NCI-H1092 (cell line): Measurements from ENCODE around the gene CAMKK1.

ENCODE experiments used
- DNase-seq: peaks from one replicate; lab custom pipeline; 2025; lab: John Stamatoyannopoulos, UW

The CAMKK1 gene

DNA sequence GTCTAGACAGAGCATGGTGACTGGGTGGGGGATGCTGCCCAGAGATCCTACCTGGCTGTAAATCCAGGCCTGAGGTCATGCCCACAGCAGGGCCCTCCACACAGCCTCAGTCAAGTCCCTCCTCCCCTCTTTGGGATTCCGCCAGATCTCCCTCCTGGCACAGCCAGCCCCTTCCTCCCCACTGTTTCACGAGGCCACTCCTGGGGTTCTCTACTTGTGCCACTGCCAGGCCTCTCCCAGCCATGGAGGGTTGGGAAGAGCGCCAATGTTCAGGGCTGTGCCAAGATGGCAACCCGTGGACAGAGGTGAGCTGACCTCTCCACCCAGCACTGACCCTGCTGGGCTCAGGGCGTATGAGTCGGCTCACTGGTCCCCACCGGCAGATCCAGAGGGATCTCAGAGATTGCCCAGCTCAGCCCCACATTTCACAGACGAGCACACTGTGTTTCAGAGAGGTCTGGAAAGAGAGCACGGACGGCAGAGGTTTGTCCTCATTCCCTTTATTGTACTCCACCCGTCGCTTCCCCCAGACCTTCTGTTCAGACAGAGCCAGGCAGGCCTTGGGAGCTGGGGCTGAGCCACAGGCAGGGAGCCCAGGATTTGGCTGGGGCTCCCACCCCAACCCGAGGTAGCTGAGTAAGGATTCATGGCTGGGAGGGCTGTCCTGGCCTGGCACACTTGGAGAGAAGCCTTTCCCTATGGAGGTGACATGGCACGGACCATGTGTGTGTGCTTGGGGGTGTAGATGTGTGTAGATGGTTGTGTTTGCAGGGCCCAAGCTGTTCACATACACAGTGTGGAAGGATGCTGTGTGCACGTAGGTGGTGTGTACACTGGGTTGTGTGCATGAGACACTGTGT lies 3.5 kb upstream of the CAMKK1 start:
- peak; percentile 46 for DNase-seq

DNA sequence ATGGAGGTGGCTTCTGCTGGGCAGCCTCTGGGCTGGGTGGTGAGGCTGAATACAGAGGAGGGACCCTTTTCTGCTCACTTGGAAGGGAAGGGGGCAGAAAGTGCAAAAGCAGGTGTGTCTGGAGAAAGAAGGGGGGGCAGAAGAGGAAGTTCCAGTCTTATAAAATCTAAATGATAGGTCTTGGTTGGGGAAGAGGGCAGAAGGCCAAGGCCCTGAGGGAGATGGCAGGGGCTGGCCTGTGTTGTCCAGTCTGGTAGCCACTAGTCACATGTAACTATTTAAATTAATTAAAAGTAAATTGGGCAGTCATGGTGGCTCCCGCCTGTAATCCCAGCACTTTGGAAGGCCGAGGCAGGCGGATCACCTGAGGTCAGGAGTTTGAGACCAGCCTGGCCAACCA lies 2.5 kb upstream of the CAMKK1 start:
- DNase-seq, result no peak

DNA sequence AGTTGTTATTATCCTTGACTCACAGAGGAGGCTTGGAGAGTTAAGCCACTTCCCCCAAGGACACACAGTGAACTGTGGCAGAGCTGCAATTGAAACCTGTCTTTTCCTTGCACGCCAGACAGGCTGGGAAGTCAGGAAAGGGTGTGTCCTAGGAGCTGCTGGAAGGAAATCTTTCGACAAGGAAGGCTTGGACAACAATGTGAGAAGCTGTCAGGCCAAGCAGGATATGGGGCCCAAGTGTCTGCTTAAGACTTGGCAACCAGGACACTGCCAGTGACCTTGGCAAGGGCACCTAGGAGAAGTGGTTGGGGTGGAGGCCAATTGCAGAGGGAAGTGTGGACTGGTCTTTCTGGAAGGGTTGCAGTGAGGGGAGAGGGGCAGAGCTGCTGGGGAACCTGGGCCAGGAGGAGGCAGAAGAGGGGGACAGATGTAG lies 2.1 kb upstream of the CAMKK1 start:
- no peak for DNase-seq

DNA sequence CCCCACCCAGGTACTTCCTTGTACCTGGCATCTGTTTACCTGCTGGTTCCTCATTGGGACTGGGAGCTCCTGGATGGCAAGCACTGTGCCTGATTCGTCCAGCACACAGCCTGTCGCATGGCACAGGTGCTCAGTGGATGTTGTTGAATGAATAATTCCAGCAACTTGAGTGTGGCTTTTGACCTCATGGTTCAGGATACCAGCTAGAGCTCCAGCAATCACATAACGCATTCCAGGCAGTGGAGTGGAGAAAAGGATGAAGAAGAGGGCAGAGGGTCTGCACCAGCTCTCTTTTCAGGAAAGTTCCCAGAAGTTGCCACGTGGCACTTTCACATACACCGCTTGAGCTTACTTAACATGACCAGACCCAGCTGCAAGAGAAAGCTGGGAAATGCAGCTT lies 1.3 kb upstream of the CAMKK1 start:
- no peak for DNase-seq

DNA sequence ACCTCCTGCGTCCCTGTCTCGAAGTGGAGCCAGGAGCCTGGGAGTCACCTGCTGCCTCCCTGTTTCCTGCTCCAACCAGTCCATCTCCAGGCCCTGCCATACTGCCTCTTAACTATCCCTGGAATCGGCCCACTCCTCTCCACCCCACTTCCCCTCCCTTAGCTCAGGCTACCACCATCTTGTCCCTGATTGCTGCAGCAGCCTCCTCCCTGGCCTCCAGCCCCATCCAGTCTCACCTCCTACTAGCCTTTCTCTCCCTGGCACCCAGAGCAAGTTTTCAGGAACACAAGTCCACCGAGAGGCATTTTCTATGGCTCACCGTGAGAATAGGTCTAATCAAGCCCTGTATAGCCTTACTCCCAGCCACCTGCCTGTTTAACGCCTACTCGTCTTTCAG lies 865 bp upstream of the CAMKK1 start:
- DNase-seq, result no peak

DNA sequence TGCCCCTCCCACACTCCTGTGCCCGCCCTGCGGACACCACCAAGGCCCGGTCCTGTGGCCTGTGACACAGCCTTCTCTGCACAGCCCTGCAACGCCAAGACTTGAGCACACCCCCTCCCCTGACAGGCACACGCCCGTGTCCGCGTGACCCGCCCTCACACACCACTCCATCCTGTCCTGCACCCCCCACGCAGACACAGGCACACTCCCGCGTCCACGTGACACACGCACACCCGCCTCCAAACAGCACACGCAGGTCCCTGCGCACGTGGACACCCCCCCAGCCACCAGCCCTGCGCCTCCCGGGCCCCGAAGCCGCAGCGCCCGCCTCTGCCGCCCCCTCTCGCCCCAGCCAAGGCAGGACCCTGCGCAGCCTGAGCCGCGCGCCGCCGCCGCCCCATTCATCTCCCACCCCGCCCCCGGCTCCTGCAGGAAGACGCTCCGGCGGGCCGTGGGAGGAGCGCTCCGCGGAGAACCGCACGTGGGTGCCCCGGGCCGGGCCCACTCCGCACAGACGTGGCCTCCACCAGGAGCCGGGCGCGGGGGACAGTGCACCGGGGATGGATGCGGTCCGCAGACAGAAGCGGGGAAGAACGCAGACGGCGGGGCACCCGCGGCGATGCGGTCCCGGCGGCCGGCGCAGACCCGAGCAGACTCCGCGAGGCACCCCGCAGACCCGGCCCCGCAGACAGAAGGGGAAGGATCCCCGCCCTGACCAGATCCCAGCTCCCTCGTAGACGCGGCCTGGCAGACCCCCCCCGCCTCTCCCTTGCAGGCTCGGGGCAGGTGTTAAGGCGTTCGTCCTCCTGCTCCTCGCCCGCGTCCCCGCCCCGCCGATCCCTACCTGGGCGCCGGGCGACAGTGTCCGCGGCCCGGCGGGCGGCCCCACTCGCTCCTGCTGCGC lies 506 bp downstream of the CAMKK1 start:
- no peak for DNase-seq

DNA sequence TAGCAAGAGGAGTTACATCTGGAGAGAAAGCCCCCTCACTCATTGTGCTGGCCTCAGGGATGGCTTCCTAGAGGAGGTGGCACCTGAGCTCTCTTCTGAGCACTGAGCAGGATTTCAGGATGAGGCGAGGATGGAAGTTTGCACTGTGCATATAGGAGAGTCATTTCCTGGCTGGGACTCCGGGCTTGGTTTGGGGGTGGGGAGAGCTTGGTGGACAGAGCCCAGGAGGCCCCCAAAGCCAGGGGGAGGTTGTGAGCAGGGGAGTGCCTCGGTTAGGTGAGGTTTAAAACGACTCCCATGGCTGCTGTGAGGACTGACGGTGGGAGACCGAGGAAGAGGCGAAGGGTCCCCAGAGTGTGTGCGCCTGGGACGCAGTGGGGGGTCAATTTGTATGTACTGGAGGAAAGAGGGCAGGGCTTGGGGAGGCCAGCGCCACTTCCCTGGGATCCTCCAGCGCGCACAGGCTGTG lies 1.2 kb downstream of the CAMKK1 start:
- DNase-seq, result no peak

DNA sequence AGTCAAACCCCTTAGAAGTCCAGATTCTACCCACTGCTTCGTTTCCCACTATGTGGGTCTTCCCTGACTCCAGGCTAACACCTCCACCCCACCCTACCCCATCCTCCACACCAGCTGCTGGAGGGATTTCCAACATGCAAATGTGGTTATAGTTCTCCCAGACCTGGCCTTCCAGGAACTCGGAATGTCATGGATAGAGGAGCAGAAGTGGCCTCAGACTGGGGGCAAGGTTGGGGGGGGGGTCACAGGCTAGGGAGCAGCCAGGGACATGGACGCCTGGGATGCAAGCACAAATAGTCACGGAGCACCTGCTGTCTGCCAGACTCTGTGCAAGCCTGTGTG lies 2.0 kb downstream of the CAMKK1 start:
- DNase-seq, result no peak

DNA sequence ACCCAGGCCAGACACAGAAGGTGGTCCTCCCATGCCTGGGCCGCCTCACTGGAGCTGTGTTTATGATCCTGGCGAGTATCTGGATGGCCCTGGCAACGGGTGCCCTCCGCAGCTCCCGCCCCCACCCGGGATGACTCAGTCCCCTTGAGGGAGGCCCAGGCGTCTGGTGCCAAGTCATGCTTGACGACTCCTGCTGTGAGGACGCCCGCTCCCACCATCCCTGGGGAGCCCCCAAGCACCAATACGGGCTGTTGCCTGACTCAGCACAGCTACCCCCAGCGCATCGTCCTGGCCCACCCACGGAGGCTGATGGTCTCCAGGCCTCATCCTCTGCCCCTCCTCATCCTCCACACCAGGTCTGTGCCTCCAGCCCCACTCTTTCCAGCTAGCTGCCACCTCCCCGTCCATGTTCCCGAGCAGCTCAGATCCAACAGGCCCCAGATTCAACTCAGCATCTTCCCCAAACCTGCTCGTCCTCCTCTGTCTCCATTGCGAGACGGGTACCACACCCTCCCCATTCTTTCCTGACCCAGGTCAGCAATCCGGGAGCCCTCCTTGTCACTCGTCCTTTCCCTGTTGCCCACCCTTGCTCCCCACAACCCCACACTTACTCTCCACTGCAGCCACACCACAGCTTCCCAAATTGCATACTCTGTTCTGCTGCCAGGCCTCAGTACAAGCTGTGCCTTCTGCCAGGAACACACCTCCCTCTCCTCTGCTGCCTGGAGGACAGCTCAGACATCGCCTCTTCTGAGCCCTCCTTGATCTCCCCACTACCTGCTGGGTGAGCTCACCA lies 2.6 kb downstream of the CAMKK1 start:
- DNase-seq, result peak; percentile 84

DNA sequence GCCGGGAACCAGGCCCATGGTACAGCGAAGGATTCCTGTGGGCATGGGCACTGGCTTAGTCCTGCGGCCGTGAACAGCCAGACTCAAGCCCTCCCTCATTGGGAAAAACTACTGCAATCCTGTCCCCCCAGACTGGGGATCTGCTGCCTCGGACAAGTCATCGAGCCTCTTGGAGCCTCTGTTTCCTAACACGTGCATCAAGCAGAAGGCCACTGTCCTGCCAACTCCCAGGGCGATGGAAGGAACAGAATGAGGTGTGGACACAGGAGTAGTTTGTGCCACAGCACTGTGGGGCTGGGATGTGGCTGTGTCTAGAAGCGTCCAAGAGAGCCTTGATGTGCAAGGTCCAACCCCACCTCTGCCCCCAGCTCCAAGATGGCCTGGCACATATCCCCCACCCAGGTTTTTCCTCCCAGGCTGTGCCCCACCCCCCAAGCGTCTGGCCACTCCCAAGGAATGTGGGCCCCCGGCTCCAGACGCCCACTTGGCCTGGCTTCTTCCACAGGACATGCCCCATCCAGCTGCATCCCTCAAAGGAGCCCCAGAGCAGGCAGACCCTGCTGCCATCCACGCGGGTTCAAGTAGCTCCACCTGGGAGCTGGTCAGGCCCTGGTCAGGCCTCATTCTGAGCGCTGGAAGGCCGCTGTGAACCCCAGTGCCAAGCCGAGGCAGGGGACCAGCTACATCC lies 3.4 kb downstream of the CAMKK1 start:
- no peak for DNase-seq

DNA sequence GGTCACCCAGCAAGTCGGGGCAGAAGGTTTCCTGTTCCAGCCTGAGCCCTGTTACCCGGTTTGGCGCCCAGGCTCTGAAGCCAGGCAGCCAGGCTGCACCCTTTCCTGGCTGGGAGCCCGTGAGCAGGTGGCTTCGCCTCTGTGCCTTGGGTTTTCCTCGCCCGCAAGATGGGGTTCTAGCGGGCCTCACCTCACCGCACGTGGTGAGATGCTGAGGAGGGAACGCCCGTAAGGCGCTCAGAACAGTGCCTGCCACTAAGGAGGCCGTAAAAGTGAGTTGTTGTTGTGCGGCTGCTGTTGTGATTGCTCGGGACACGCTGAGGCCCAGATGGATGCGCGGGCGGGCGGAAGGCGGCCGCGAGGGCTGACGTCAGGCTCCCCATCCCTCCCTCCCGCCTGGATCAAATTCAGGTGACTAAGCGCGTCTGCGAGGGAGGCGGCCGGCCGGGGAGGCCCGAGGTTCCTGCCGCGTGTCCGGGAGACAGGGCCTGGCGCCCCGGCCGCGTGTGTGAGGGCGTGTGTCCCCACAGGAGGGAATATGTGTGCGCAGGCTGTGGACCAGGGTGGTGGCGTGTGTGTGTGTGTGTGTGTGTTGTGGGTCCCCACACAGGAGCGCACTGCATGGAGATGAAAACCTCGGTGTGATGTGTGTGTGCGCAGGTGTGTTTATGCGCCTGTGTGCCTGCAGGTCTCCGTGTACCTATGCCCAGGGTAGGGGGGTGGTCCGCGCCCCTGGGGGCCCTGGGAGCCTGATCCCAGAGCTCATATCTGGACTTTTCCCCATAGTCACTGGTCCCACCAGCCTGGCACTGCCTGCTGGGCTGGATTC lies 4.3 kb downstream of the CAMKK1 start:
- peak; percentile 65 for DNase-seq

DNA sequence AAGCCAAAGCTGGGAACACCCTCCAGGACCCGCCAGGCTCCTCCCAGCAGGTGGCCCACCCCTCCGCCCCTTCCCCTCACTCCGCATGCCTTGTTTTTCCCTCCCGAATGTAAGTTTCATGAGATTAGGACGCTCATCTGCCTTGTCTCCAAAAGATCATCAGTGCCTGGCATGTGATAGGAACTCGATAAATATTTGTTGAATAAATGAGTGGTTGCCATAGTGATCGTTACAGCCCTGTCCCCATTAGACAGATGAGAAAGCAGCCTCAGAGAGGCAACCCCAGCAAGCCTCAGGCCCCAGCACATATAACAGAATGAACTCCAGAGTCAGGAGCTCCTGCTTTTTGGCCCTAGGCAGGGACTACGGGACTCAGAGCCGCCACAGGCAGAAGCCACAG lies 5.0 kb downstream of the CAMKK1 start:
- DNase-seq, result no peak

DNA sequence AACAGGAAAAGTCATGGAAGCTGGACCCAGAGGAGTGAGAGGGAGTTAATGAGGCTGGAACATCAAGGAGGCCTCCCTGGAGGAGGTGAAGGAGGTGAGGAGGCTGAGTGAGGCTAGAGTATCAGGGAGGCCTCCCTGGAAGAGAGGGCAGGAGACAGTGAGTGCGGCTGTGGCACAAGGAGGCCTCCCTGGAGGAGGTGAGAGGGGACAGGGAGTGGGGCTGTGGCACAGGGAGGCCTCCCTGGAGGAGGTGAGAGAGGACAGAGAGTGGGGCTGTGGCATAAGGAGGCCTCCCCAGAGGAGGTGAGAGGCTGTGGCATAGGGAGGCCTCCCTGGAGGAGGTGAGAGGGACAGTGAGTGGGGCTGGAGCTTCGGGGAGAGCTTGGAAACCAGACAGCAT lies 5.5 kb downstream of the CAMKK1 start:
- no peak for DNase-seq

DNA sequence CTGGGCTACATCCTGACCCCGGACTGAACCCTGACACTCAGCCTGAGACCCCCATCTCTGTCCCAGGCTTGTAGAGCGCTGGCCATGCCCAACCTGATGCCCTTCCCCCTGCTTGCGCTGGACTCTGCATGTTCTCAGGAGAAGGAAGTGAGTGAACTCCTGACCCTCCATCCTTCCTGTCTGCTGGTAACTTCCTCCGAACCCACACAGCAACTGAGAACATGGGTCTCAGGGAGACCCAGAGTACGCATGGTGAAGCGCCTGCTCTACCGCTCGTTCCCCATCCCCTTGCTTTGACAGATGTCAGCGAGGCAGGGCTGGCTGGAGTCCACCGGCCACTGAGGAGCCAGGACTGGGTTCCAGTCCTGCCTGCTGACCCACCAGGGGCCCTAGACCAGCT lies 6.1 kb downstream of the CAMKK1 start:
- DNase-seq, result no peak

DNA sequence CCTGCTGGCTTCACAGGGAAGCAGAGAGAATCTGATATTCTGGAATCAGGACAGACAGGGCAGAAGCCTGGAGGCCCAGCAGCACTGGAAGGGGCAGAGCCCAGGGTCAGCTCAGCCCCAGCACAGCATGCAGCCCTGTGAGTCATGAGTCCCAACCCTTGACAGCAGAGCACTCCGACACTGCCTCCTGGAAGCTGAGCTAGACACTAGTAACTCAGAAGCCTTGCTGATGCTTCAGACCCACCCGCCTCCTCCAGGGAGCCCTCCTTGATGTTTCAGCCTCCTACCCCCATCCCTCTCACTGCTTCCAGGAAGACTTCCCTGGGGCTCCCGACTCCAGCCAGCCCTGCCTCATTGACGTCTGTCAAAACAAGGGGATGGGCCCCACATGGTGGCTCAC lies 6.9 kb downstream of the CAMKK1 start:
- DNase-seq, result no peak

DNA sequence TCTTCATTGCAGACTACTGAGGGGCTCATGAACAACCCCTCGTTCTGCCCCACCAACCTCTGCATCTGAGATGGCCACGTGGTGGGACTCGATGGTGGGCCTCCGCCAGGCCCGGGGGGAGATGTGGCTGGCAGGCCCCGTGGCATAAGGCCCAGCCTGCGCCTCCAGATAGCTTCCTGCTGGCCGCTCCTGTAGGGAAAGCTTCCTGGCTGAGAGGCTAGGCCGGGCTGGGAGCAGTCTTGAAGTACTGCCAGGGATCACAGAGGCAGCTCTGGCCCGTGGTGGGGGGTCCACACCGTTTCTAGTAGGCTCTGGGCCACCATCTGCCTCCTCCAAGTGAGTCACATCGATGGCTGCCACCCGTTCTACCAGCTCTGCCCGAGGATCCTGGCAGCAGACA lies 7.6 kb downstream of the CAMKK1 start:
- DNase-seq, result no peak

DNA sequence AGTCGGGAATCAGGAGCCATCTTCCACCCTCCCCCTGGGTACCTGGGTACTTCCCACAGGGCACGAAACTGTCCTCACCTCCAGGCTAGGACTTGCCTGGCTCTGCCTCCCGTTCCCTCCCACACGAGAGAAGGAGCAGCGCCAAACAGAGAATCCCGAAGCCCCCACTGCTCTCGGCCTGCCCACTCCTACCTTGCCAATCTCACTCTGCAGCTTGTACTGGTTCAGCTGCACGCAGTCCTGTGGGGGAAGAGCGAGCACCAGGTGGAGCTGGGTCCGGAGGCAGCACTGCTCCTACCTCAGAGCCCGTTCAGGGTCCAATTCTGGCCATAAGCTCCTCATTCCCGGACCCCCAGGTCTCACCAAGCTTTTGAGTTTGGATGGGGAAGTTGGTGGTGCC lies 8.7 kb downstream of the CAMKK1 start:
- DNase-seq, result no peak

DNA sequence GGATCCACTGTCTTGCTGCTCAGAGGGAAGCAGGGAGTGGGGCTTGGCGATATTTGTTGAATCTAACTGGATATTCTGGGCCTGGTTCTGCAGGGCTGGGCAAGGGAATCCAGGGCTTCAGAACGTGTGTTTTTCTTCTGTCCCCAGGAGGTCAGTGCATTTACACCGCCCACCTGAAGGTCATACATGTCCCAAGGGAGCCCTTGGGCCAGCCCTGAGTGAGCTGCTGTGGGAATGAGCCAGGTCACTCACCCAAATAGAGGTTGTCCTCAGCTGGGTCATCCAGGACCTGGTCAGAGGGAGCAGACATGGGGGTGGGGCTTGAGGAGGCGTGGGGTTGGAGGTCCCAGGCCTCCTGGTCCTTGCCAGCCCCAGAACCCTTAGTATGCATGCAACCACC lies 10.6 kb downstream of the CAMKK1 start:
- DNase-seq, result no peak

DNA sequence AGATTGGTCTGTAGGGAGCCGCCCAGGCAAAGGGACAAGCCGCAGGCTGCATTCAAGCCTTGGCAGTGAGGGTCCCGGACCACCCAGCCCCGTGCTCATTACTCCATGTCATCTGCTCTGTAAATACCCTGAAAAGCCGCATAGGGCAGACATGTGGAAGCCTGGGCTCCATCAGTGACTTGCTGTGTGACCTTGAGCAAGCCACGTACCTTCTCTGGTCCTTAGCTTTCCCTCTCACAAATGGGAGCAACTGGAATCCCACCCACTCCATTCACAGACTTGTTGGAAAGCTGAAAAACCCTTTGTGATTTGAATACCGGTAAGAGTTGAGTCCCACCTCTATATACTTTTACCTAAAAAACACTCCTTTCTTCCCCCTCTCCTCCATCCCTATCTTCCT lies 11.9 kb downstream of the CAMKK1 start:
- DNase-seq, result no peak

DNA sequence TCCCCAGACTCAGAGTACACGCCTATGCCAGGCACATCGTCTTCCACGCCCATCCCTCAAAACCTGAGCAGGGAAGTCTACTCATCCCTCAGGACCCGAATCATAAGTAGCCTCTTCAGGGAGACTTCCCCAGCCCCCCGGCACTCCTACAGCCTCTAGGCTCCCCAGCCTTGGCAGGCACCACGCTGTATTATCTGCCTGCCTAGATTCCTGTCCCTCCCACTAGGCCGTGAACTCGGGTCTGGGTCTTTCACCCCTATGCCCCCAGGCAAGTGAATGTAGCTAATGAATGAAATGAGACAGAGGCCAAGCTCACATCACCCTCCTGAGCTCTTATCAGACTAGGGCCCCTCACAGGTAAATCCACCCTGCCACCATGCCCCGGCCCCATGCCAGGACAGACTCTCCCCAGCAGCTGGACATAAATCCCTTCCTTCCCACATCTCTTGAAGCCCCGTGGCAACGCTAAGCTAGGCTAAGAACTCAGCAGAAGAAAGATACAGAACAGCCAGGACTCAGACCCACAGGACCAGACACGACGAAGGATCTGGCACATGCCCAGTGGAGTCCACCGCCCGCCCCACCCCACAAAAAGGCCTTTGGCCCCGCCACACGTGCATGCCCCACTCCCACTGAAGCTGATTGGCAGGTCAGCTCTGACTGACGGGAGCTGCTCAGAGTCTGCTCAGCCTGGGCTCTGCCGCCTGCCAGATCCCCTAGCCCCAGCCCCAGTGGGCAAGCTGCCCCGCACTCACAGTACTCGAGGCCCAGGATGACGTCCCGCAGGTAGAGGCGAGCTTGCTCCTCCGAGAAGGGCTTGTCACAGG lies 13.0 kb downstream of the CAMKK1 start:
- DNase-seq, result no peak
